ENCODE measurements around the gene NAGLU. TPM values are rescaled to one million over a fixed set of nuclear protein-coding genes. Genes with fewer than 3 reads are reported as not detected.
A peak's percentile ranks its signal among the peaks of the same experiment; 100 is the strongest.

Gene NAGLU
- total and polyA plus RNA-seq, 2 of the 13 experiments (the other 11 are each of a cell fraction or from before 2014, with no cell fraction given), result 28.2 to 40.1 TPM

DNA sequence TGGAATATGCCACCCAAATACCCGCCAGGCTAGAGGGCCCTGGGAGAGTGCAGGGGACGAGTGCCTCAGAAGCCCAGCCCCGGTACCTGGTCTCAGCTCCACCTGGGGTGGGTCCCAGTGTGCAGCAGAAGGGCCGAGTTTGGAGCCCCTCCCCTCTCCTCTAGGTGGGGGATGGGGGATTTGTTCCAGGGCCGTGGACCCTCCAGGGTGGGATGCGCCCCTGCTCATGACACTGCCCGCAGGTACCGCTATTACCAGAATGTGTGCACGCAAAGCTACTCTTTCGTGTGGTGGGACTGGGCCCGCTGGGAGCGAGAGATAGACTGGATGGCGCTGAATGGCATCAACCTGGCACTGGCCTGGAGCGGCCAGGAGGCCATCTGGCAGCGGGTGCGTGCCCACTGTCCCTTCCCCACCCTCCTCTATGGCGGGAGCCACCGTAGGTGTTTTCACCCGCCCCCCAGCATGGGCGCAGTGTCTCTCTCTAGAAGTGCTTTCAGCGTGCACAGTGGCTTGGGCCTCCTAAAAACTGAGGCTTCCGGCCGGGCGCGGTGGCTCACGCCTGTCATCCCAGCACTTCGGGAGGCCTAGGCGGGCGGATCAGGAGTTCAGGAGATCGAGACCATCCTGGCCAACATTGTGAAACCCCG lies 1.2 kb downstream of the NAGLU start (continued):
- no peak for TF ChIP-seq GPBP1L1 (CRISPR knock-in tag; IDR thresholded peaks at IDR 0.05)
- TF ChIP-seq ZNF7 (CRISPR knock-in tag; IDR thresholded peaks at IDR 0.05), result no peak
- TF ChIP-seq KDM1A (CRISPR knock-in tag; IDR thresholded peaks at IDR 0.05), result no peak
- no peak for TF ChIP-seq ZBTB20 (CRISPR knock-in tag; IDR thresholded peaks at IDR 0.05; ENCODE audit: borderline replicate concordance, low read depth)
- TF ChIP-seq TEAD2 (CRISPR knock-in tag; IDR thresholded peaks at IDR 0.05), result no peak
- no peak for TF ChIP-seq ZBTB1 (CRISPR knock-in tag; IDR thresholded peaks at IDR 0.05; ENCODE audit: borderline replicate concordance)
- no peak for TF ChIP-seq DNMT3B (CRISPR knock-in tag; conservative IDR thresholded peaks at IDR 0.05)
- no peak for TF ChIP-seq RORA (CRISPR knock-in tag; IDR thresholded peaks at IDR 0.05)
- no peak for TF ChIP-seq ZNF256 (CRISPR knock-in tag; conservative IDR thresholded peaks at IDR 0.05)
- TF ChIP-seq IRX3 (CRISPR knock-in tag; IDR thresholded peaks at IDR 0.05; ENCODE audit: borderline replicate concordance, low read depth), result no peak
- TF ChIP-seq NPAS2 (CRISPR knock-in tag; IDR thresholded peaks at IDR 0.05; ENCODE audit: borderline replicate concordance), result no peak
- no peak for TF ChIP-seq GFI1 (CRISPR knock-in tag; IDR thresholded peaks at IDR 0.05; ENCODE audit: borderline replicate concordance)
- TF ChIP-seq ZNF558 (CRISPR knock-in tag; IDR thresholded peaks at IDR 0.05; ENCODE audit: borderline replicate concordance), result 0 out of 2 replicates have a peak, but pooled peaks have one; percentile 23

All from HepG2 (cell line).